ENCODE measurements around the gene KRTAP1-3. TPM values are rescaled to one million over a fixed set of nuclear protein-coding genes. Genes with fewer than 3 reads are reported as not detected.

KRTAP1-3 gene
- total and polyA plus RNA-seq, 8 donors: not detected

- H3K4me1 ChIP-seq: no peaks in the 10 kb centered on the region
- ATAC-seq: no peak
- H3K27me3 ChIP-seq: peaks cover 0 to 62% of the 10 kb centered on the region in 2 donors
- DNase-seq: no peak
- no peak overlapping the region for H3K27ac ChIP-seq
- TF ChIP-seq CTCF (IDR thresholded peaks at IDR 0.05): no peak
- no peaks in the 10 kb centered on the region for H3K36me3 ChIP-seq
- H3K9me3 ChIP-seq: no peaks in the 10 kb centered on the region
- intact Hi-C loops (cut with DNase I): no loop called here
- no peak overlapping the region for H3K4me3 ChIP-seq
Observed at GRCh38 chr17:40996829-40997228, 37.8 kb downstream of the KRTAP1-3 start.

GRCh38 chr17:40995116-40995515 lies 39.6 kb downstream of the KRTAP1-3 start:
- ATAC-seq (no peak), DNase-seq (no peak)
- Histone ChIP-seq H3K4me1 (no peaks in the 10 kb centered on the region), H3K27ac (no peak overlapping the region), H3K36me3 (no peaks in the 10 kb centered on the region), H3K9me3 (no peaks in the 10 kb centered on the region), H3K27me3 (peaks cover 0 to 66% of the 10 kb centered on the region in 2 donors), H3K4me3 (no peak overlapping the region)
- TF ChIP-seq CTCF (IDR thresholded peaks at IDR 0.05): no peak
- intact Hi-C loops (cut with DNase I): no loop called here

- intact Hi-C loops (cut with DNase I): no loop called here
Observed at GRCh38 chr17:40993839-40994238, 40.8 kb downstream of the KRTAP1-3 start, which contains the start of gene KRTAP3-3. Gene KRTAP3-3, minus strand, starts transcription at chr17:40994164. Its CDS starts 67 bp downstream, at chr17:40994097.

GRCh38 chr17:40993084-40993483 lies 41.6 kb downstream of the KRTAP1-3 start:
- ATAC-seq: no peak
- no peaks in the 10 kb centered on the region for H3K9me3 ChIP-seq
- intact Hi-C loops (cut with DNase I): no loop called here
- H3K4me3 ChIP-seq: no peak overlapping the region
- no peak for DNase-seq
- H3K27ac ChIP-seq: no peak overlapping the region
- no peaks in the 10 kb centered on the region for H3K36me3 ChIP-seq
- H3K4me1 ChIP-seq: no peaks in the 10 kb centered on the region
- peaks cover 0 to 52% of the 10 kb centered on the region in 2 donors for H3K27me3 ChIP-seq
- no peak for TF ChIP-seq CTCF (IDR thresholded peaks at IDR 0.05)

More at GRCh38 chr17:40993839-40994238, 40.8 kb downstream of the KRTAP1-3 start, which contains the start of gene KRTAP3-3:
- H3K36me3 ChIP-seq: no peaks in the 10 kb centered on the region
- no peak for ATAC-seq
- H3K27me3 ChIP-seq: peaks cover 0 to 59% of the 10 kb centered on the region in 2 donors
- no peak for DNase-seq
- H3K9me3 ChIP-seq: no peaks in the 10 kb centered on the region
- H3K27ac ChIP-seq: no peak within 1 kb of the TSS
- H3K4me3 ChIP-seq: no peak within 1 kb of the TSS
- H3K4me1 ChIP-seq: no peaks in the 10 kb centered on the region
- TF ChIP-seq CTCF (IDR thresholded peaks at IDR 0.05): no peak

GRCh38 chr17:40992666-40993065 lies 42.0 kb downstream of the KRTAP1-3 start:
- no peak for TF ChIP-seq CTCF (IDR thresholded peaks at IDR 0.05)
- no peak for DNase-seq
- ATAC-seq: no peak
- H3K4me3 ChIP-seq: no peak overlapping the region
- H3K4me1 ChIP-seq: no peaks in the 10 kb centered on the region
- no peaks in the 10 kb centered on the region for H3K9me3 ChIP-seq
- H3K36me3 ChIP-seq: no peaks in the 10 kb centered on the region
- intact Hi-C loops (cut with DNase I): no loop called here
- no peak overlapping the region for H3K27ac ChIP-seq
- peaks cover 0 to 51% of the 10 kb centered on the region in 2 donors for H3K27me3 ChIP-seq

Measured in left lung (tissue), 10 donors.